ENCODE results near the gene OSBPL3.

OSBPL3 gene

DNA sequence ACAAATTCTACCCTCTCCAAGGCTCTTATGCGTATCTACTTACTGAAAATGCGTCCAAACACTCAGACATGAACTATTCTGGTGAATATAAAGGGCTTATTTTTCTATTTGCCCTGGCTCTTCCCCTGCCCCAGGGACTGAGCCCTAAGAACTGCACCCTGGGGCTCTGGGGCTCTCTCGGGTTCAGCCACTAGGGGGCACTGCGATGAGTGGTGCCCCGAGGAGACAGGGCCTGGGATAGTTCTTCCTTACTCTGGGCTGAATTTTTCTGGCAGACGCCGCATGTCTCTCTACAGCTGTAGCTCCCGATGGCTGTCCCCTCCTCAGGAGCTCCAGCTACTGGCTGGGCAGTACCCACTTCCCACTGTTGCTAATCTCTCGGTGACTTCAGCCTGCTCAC, 191.9 kb downstream of the OSBPL3 start:
- TF ChIP-seq, protein P1, sequence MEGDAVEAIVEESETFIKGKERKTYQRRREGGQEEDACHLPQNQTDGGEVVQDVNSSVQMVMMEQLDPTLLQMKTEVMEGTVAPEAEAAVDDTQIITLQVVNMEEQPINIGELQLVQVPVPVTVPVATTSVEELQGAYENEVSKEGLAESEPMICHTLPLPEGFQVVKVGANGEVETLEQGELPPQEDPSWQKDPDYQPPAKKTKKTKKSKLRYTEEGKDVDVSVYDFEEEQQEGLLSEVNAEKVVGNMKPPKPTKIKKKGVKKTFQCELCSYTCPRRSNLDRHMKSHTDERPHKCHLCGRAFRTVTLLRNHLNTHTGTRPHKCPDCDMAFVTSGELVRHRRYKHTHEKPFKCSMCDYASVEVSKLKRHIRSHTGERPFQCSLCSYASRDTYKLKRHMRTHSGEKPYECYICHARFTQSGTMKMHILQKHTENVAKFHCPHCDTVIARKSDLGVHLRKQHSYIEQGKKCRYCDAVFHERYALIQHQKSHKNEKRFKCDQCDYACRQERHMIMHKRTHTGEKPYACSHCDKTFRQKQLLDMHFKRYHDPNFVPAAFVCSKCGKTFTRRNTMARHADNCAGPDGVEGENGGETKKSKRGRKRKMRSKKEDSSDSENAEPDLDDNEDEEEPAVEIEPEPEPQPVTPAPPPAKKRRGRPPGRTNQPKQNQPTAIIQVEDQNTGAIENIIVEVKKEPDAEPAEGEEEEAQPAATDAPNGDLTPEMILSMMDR (IDR thresholded peaks at IDR 0.05; ENCODE audit: low read length, missing control alignments): peak; percentile 34
- H3K4me3 ChIP-seq (replicated peaks; ENCODE audit: low read depth, low read length): no peak overlapping the region

DNA sequence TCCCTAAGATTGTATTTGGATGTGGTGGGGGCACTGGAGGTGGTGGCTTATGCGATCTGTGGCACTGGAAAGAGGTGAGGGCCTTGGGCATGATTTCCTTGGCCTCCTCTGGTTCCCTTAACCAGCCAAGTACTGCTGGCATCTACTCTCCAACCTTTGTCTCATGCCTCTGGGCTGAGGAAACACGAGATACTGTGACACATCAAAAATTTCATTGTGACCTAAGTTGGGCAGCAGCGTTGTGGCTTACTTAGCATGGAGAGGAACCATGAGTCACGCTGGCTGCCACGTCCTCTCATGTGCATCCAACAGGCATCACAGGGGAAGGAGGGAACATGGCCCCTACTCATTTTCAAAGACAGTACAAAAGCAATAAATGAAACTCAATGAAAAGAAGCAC, 193.0 kb downstream of the OSBPL3 start:
- H3K4me3 ChIP-seq (replicated peaks; ENCODE audit: low read depth, low read length): no peak overlapping the region
- peak; percentile 92 for DNase-seq (ENCODE audit: low read depth)
- TF ChIP-seq, protein P1 (IDR thresholded peaks at IDR 0.05; ENCODE audit: low read length, missing control alignments): no peak

More for the DNA sequence above, 191.9 kb downstream of the OSBPL3 start:
- DNase-seq (ENCODE audit: low read depth): no peak

- TF ChIP-seq, protein P1 (IDR thresholded peaks at IDR 0.05; ENCODE audit: low read length, missing control alignments): no peak
- peak; percentile 13 for DNase-seq (ENCODE audit: low read depth)
- no peak overlapping the region for H3K4me3 ChIP-seq (replicated peaks; ENCODE audit: low read depth, low read length)
Measured at GRCh38 chr7:24786306-24786705, 193.7 kb downstream of the OSBPL3 start.

DNA sequence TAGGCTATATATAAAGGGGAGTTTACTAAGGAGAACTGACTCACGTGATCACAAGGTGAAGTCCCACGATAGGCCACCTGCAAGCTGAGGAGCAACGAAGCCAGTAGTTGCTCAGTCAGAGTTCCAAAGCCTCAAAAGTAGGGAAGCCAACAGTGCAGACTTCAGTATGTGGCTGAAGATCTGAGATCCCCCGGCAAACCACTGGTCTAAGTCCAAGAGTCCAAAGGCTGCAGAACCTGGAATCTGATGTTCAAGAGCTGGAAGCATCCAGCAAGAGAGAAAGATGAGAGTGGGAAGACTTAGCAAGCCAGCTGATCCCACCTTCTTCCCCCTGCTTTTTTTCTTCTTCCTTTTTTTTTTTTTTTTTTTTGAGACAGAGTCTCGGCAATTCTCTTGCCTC, 195.7 kb downstream of the OSBPL3 start:
- H3K4me3 ChIP-seq (replicated peaks; ENCODE audit: low read depth, low read length): no peak overlapping the region
- no peak for DNase-seq (ENCODE audit: low read depth)
- TF ChIP-seq, protein P1 (IDR thresholded peaks at IDR 0.05; ENCODE audit: low read length, missing control alignments): no peak

DNA sequence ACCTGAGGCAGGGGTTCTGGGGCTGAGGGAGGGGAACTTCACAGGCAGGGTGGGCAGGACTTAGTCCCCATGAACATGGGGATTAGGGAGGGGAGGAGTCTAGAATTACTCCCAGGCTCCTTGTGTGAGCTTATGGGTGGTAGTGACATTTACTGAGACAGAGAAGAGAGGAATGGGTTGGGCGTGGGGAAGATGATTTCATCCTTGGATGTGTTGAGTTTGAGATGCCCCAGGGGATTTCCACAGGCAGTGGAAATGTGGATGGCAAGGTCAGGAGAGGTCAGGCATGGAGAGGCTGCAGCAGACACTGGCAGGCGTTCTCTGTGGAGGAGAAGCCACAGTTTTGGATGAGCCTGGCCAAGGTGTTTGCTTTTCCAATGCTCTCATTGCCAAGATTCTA, 196.3 kb downstream of the OSBPL3 start:
- TF ChIP-seq, protein P1 (IDR thresholded peaks at IDR 0.05; ENCODE audit: low read length, missing control alignments): no peak
- DNase-seq (ENCODE audit: low read depth): no peak

DNA sequence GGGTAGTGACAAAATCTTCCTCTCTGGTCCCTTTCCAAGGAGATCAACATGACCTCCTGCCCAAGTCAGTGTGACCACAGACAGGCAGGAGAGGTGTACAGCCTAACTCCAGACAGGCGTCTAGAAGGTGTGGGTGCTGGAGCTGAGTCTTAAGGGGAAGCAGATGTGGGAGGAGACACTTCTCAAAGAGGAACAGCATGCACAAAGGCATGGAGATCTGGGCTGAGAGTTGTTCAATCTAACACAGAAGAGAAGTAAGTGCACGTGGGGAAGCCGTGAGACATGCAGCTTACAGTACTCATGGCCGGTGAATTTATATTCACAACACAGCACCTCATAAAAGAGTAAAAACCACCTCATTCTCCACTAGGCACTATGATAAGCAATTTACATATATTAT, 198.9 kb downstream of the OSBPL3 start:
- H3K4me3 ChIP-seq (replicated peaks; ENCODE audit: low read depth, low read length): no peak overlapping the region
- TF ChIP-seq, protein P1 (IDR thresholded peaks at IDR 0.05; ENCODE audit: low read length, missing control alignments): no peak
- DNase-seq (ENCODE audit: low read depth): no peak

More for the DNA sequence above, 196.3 kb downstream of the OSBPL3 start:
- H3K4me3 ChIP-seq (replicated peaks; ENCODE audit: low read depth, low read length): no peak overlapping the region

- TF ChIP-seq, protein P1 (IDR thresholded peaks at IDR 0.05; ENCODE audit: low read length, missing control alignments): no peak
- no peak overlapping the region for H3K4me3 ChIP-seq (replicated peaks; ENCODE audit: low read depth, low read length)
- DNase-seq (ENCODE audit: low read depth): no peak
Measured at GRCh38 chr7:24779283-24779655, 200.7 kb downstream of the OSBPL3 start.

Measured in fibroblast of pulmonary artery (primary cell).